HAP-1 (cell line): ENCODE data around the gene RABGAP1L.
"Not testable (repeated sequence)": the region's sequence is repeated elsewhere in the genome, so short reads cannot be mapped to it uniquely, and the experiment has no call there.

Source experiments
- DNase-seq, 2 experiments: peaks; one replicate each; pipeline ENCODE4 v3.0.0-alpha.2; 2016 to 2020; ENCODE audit warnings: low spot score in 2 of 2
- H3K27me3 ChIP-seq: fragments of 250-450 bp; sonication (Bioruptor Pico); 2 replicates; pipeline ENCODE4 v1.5.1; 2020; ENCODE audit warnings: low read depth, mild to moderate bottlenecking, moderate library complexity
- H3K36me3 ChIP-seq: fragments of 250-450 bp; sonication (Bioruptor Pico); replicated peaks from 2 replicates; pipeline ENCODE4 v1.5.1; 2020; ENCODE audit warnings: mild to moderate bottlenecking
- H3K4me1 ChIP-seq: fragments of 250-450 bp; sonication (Bioruptor Pico); 2 replicates; pipeline ENCODE4 v1.5.1; 2020; ENCODE audit warnings: mild to moderate bottlenecking
- H3K4me3 ChIP-seq: fragments of 250-450 bp; sonication (Bioruptor Pico); 2 replicates; pipeline ENCODE4 v1.5.1; 2020; ENCODE audit warnings: mild to moderate bottlenecking, moderate library complexity
- H3K9me3 ChIP-seq: fragments of 250-450 bp; sonication (Bioruptor Pico); 2 replicates; pipeline ENCODE4 v1.5.1; 2020; ENCODE audit warnings: mild to moderate bottlenecking, moderate library complexity
- in situ Hi-C: fragments of 300-500 bp; cut with MboI; formaldehyde crosslinking; loops from 3 replicates; pipeline ENCODE4 v1.14.3; 2020; ENCODE audit warnings: low sequenced_read_pairs, inconsistent platforms, mixed read lengths

RABGAP1L gene

GRCh38 chr1:174676856-174677255, 517.5 kb downstream of the RABGAP1L start:
- H3K9me3 ChIP-seq, result no peaks in the 10 kb centered on the region
- H3K4me3 ChIP-seq, result no peak overlapping the region
- no peak for DNase-seq
- no peaks in the 10 kb centered on the region for H3K27me3 ChIP-seq
- in situ Hi-C loops, result no loop called here
- H3K4me1 ChIP-seq, result peaks cover 3% of the 10 kb centered on the region; the same call in 1 of the 2 replicates
- H3K36me3 ChIP-seq, result no peaks in the 10 kb centered on the region

- Histone ChIP-seq H3K4me1 (peaks cover 3% of the 10 kb centered on the region; the same call in 1 of the 2 replicates), H3K9me3 (no peaks in the 10 kb centered on the region), H3K27me3 (no peaks in the 10 kb centered on the region), H3K4me3 (no peak overlapping the region), H3K36me3 (no peaks in the 10 kb centered on the region)
- in situ Hi-C loops, result no loop called here
- no peak for DNase-seq
These were observed 519.3 kb downstream of the RABGAP1L start for GRCh38 chr1:174678657-174679056.

GRCh38 chr1:174680101-174680500, 520.8 kb downstream of the RABGAP1L start:
- Histone ChIP-seq H3K4me3 (no peak overlapping the region), H3K4me1 (peaks cover 3% of the 10 kb centered on the region; the same call in 1 of the 2 replicates), H3K27me3 (no peaks in the 10 kb centered on the region), H3K36me3 (no peaks in the 10 kb centered on the region), H3K9me3 (no peaks in the 10 kb centered on the region)
- DNase-seq, result no peak
- in situ Hi-C loops, result no loop called here

- H3K36me3 ChIP-seq, result no peaks in the 10 kb centered on the region
- no peak overlapping the region for H3K4me3 ChIP-seq
- DNase-seq, result no peak
- no peaks in the 10 kb centered on the region for H3K9me3 ChIP-seq
- H3K27me3 ChIP-seq, result no peaks in the 10 kb centered on the region
- H3K4me1 ChIP-seq, result peaks cover 3% of the 10 kb centered on the region; the same call in 1 of the 2 replicates
- in situ Hi-C loops, result no loop called here
These were observed 523.2 kb downstream of the RABGAP1L start for GRCh38 chr1:174682419-174683008.

GRCh38 chr1:174686213-174686612, 526.9 kb downstream of the RABGAP1L start:
- no peaks in the 10 kb centered on the region for H3K9me3 ChIP-seq
- DNase-seq, result no peak
- H3K4me3 ChIP-seq, result no peak overlapping the region
- H3K4me1 ChIP-seq, result no peaks in the 10 kb centered on the region
- in situ Hi-C loops, result no loop called here
- no peaks in the 10 kb centered on the region for H3K27me3 ChIP-seq
- H3K36me3 ChIP-seq, result no peaks in the 10 kb centered on the region

GRCh38 chr1:174689524-174689923, 530.2 kb downstream of the RABGAP1L start:
- no peaks in the 10 kb centered on the region for H3K9me3 ChIP-seq
- in situ Hi-C loops, result no loop called here
- DNase-seq, result no peak
- H3K27me3 ChIP-seq, result no peaks in the 10 kb centered on the region
- no peaks in the 10 kb centered on the region for H3K36me3 ChIP-seq
- H3K4me3 ChIP-seq, result no peak overlapping the region
- H3K4me1 ChIP-seq, result no peaks in the 10 kb centered on the region

GRCh38 chr1:174690266-174690665, 530.9 kb downstream of the RABGAP1L start:
- H3K9me3 ChIP-seq, result no peaks in the 10 kb centered on the region
- H3K36me3 ChIP-seq, result no peaks in the 10 kb centered on the region
- no peak overlapping the region for H3K4me3 ChIP-seq
- no peaks in the 10 kb centered on the region for H3K27me3 ChIP-seq
- no peaks in the 10 kb centered on the region for H3K4me1 ChIP-seq
- DNase-seq, result no peak
- in situ Hi-C loops, result no loop called here

- no peaks in the 10 kb centered on the region for H3K27me3 ChIP-seq
- no peaks in the 10 kb centered on the region for H3K36me3 ChIP-seq
- no peaks in the 10 kb centered on the region for H3K9me3 ChIP-seq
- in situ Hi-C loops, result no loop called here
- DNase-seq, result no peak
- H3K4me1 ChIP-seq, result no peaks in the 10 kb centered on the region
- no peak overlapping the region for H3K4me3 ChIP-seq
These were observed 533.0 kb downstream of the RABGAP1L start for GRCh38 chr1:174692313-174692712.

GRCh38 chr1:174693085-174693484, 533.8 kb downstream of the RABGAP1L start:
- Histone ChIP-seq H3K4me3 (no peak overlapping the region), H3K36me3 (no peaks in the 10 kb centered on the region), H3K27me3 (no peaks in the 10 kb centered on the region), H3K4me1 (no peaks in the 10 kb centered on the region), H3K9me3 (no peaks in the 10 kb centered on the region)
- in situ Hi-C loops, result no loop called here
- DNase-seq, result no peak

- H3K36me3 ChIP-seq, DNase-seq, H3K27me3 ChIP-seq, H3K9me3 ChIP-seq, in situ Hi-C loops, H3K4me3 ChIP-seq, H3K4me1 ChIP-seq: not testable (repeated sequence)
These were observed 534.2 kb downstream of the RABGAP1L start for GRCh38 chr1:174693539-174693938.

GRCh38 chr1:174696026-174696821, 536.9 kb downstream of the RABGAP1L start:
- H3K27me3 ChIP-seq, result no peaks in the 10 kb centered on the region
- no peak for DNase-seq
- H3K36me3 ChIP-seq, result no peaks in the 10 kb centered on the region
- in situ Hi-C loops, result no loop called here
- no peaks in the 10 kb centered on the region for H3K9me3 ChIP-seq
- no peaks in the 10 kb centered on the region for H3K4me1 ChIP-seq
- no peak overlapping the region for H3K4me3 ChIP-seq

- Histone ChIP-seq H3K4me3 (no peak overlapping the region), H3K4me1 (no peaks in the 10 kb centered on the region), H3K27me3 (no peaks in the 10 kb centered on the region), H3K36me3 (no peaks in the 10 kb centered on the region), H3K9me3 (no peaks in the 10 kb centered on the region)
- in situ Hi-C loops, result no loop called here
- no peak for DNase-seq
These were observed 541.0 kb downstream of the RABGAP1L start for GRCh38 chr1:174700314-174700713.

- H3K9me3 ChIP-seq, result no peaks in the 10 kb centered on the region
- in situ Hi-C loops, result no loop called here
- DNase-seq, result no peak
- no peaks in the 10 kb centered on the region for H3K27me3 ChIP-seq
- H3K4me1 ChIP-seq, result no peaks in the 10 kb centered on the region
- H3K36me3 ChIP-seq, result no peaks in the 10 kb centered on the region
- no peak overlapping the region for H3K4me3 ChIP-seq
These were observed 541.5 kb downstream of the RABGAP1L start for GRCh38 chr1:174700775-174701174.

- Histone ChIP-seq H3K27me3 (no peaks in the 10 kb centered on the region), H3K36me3 (no peaks in the 10 kb centered on the region), H3K4me1 (no peaks in the 10 kb centered on the region), H3K9me3 (no peaks in the 10 kb centered on the region), H3K4me3 (no peak overlapping the region)
- DNase-seq, result no peak
- in situ Hi-C loops, result no loop called here
These were observed 542.2 kb downstream of the RABGAP1L start for GRCh38 chr1:174701565-174701964.
